Measurements from ENCODE around the gene PGAP6. TPM values are rescaled to one million over a fixed set of nuclear protein-coding genes. Genes with fewer than 3 reads are reported as not detected.

Gene PGAP6
- total and polyA plus RNA-seq, 2 of the 13 experiments (the other 11 are each of a cell fraction or from before 2014, with no cell fraction given): 52.7 to 136 TPM

GRCh38 chr16:397736-398332, 16.1 kb upstream of the PGAP6 start (continued):
- TF ChIP-seq UBTF (CRISPR knock-in tag; IDR thresholded peaks at IDR 0.05): peak; percentile 19; the same call in 1 of the 2 replicates
- 0 out of 2 replicates have a peak, but pooled peaks have one; percentile 59 for TF ChIP-seq PCBP1 (IDR thresholded peaks at IDR 0.05; ENCODE audit: borderline replicate concordance, low read depth, low read length)
- TF ChIP-seq HNRNPK (IDR thresholded peaks at IDR 0.05; ENCODE audit: low read depth, low read length, poor library complexity, severe bottlenecking): peak; percentile 97
- TF ChIP-seq, protein P1, sequence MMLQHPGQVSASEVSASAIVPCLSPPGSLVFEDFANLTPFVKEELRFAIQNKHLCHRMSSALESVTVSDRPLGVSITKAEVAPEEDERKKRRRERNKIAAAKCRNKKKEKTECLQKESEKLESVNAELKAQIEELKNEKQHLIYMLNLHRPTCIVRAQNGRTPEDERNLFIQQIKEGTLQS (CRISPR knock-in tag; IDR thresholded peaks at IDR 0.05): no peak
- TF ChIP-seq, protein P2, sequence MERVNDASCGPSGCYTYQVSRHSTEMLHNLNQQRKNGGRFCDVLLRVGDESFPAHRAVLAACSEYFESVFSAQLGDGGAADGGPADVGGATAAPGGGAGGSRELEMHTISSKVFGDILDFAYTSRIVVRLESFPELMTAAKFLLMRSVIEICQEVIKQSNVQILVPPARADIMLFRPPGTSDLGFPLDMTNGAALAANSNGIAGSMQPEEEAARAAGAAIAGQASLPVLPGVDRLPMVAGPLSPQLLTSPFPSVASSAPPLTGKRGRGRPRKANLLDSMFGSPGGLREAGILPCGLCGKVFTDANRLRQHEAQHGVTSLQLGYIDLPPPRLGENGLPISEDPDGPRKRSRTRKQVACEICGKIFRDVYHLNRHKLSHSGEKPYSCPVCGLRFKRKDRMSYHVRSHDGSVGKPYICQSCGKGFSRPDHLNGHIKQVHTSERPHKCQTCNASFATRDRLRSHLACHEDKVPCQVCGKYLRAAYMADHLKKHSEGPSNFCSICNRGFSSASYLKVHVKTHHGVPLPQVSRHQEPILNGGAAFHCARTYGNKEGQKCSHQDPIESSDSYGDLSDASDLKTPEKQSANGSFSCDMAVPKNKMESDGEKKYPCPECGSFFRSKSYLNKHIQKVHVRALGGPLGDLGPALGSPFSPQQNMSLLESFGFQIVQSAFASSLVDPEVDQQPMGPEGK (CRISPR knock-in tag; IDR thresholded peaks at IDR 0.05): peak; percentile 79; the same call in 1 of the 2 replicates
- TF ChIP-seq KMT2A (CRISPR knock-in tag; IDR thresholded peaks at IDR 0.05): no peak
- peak in 1 of 2 experiments; percentile 5; a peak in 2 of 4 replicates for TF ChIP-seq POLR2A (IDR thresholded peaks at IDR 0.05; ENCODE audit: insufficient read depth in 1 of 2, low read depth in 2 of 2, low read length in 2 of 2)
- TF ChIP-seq HNRNPL (IDR thresholded peaks at IDR 0.05; ENCODE audit: low read depth, low read length): 0 out of 2 replicates have a peak, but pooled peaks have one; percentile 43
- TF ChIP-seq, protein P3, sequence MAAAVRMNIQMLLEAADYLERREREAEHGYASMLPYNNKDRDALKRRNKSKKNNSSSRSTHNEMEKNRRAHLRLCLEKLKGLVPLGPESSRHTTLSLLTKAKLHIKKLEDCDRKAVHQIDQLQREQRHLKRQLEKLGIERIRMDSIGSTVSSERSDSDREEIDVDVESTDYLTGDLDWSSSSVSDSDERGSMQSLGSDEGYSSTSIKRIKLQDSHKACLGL (CRISPR knock-in tag; IDR thresholded peaks at IDR 0.05): 0 out of 2 replicates have a peak, but pooled peaks have one; percentile 46
- no peak for TF ChIP-seq DMTF1 (CRISPR knock-in tag; IDR thresholded peaks at IDR 0.05)
- no peak for TF ChIP-seq TOE1 (CRISPR knock-in tag; IDR thresholded peaks at IDR 0.05)
- TF ChIP-seq ZNF740 (CRISPR knock-in tag; IDR thresholded peaks at IDR 0.05): peak; percentile 67
- TF ChIP-seq ZNF773 (CRISPR knock-in tag; IDR thresholded peaks at IDR 0.05; ENCODE audit: borderline replicate concordance): no peak
- TF ChIP-seq KDM2A (CRISPR knock-in tag; IDR thresholded peaks at IDR 0.05; ENCODE audit: borderline replicate concordance, low read depth): 0 out of 2 replicates have a peak, but pooled peaks have one; percentile 18
- TF ChIP-seq RAD21 (CRISPR knock-in tag; IDR thresholded peaks at IDR 0.05): peak; percentile 45; the same call in 1 of the 2 replicates
- TF ChIP-seq ZIK1 (CRISPR knock-in tag; IDR thresholded peaks at IDR 0.05; ENCODE audit: borderline replicate concordance, low read depth): 0 out of 2 replicates have a peak, but pooled peaks have one; percentile 3
- TF ChIP-seq ASH2L (IDR thresholded peaks at IDR 0.05; ENCODE audit: insufficient read length, low read depth, low read length): no peak
